ENCODE data around the gene NUDT8.

GRCh38 chr11:67634366-67635230 lies 4.9 kb upstream of the NUDT8 start:
- TF ChIP-seq CTCF (IDR thresholded peaks at IDR 0.05), result no peak
- no peak for TF ChIP-seq POLR2A (IDR thresholded peaks at IDR 0.05)
